Suppressor macrophage (primary cell): Measurements from ENCODE around the gene B4GALNT3.

Source experiments
- DNase-seq, 4 experiments: peaks; one replicate each; pipeline ENCODE4 v3.0.0-alpha.2; 2020 to 2022

B4GALNT3 gene

GRCh38 chr12:593396-594270 is 133.9 kb downstream of the B4GALNT3 start:
- peak in 3 of 4 experiments; percentile 24 to 42 (median 25) for DNase-seq

GRCh38 chr12:597926-598568 is 138.3 kb downstream of the B4GALNT3 start:
- no peak for DNase-seq

GRCh38 chr12:599756-600155 is 140.0 kb downstream of the B4GALNT3 start:
- no peak for DNase-seq

DNA sequence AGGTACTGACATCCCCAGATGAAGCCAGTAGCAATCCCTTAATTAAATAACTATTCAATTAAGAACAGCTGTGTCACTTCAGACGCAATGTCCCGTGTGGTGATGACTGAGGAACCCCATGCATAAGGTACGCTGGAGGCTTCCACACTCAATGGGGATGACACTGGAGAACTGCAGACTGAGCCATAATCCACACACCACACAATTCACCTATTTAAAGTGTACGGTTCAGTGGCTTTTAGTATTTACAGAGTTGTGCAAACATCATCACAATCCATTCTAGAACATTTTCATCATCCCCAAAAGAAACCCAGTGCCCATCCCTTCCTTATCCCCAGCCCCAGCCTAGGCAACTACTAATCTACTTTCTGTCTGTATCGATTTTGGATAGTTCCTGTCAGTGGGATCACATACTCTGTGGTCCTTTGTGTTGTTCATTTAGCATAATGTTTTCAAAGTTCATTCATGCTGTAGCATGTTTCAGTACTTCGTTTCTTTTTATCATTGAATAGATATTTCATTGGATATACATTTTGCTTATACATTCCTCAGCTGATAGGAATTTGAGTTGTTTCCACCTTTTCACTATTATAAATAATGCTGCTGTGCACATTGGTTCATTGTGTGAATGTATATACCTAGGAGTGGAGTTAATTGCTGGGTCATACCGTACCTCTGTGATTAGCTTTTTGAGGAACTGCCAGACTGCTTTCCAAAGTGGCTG is 142.4 kb downstream of the B4GALNT3 start:
- DNase-seq, result no peak

DNA sequence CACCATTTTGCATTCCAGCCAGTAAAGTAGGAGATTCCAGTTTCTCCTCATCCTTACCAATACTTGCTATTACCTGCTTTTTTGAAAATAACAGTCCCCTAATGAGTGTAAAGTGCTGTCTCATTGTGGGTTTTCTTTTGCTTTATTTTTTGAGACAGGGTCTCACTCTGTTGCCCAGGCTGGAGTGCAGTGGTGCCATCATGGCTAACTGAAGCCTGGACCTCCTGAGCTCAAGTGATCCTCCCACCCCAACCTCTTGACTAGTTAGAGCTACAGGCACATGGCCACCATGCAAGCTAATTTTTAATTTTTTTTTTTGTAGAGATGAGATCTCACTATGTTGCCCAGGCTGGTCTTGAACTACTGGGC is 142.9 kb downstream of the B4GALNT3 start:
- DNase-seq, result no peak

DNA sequence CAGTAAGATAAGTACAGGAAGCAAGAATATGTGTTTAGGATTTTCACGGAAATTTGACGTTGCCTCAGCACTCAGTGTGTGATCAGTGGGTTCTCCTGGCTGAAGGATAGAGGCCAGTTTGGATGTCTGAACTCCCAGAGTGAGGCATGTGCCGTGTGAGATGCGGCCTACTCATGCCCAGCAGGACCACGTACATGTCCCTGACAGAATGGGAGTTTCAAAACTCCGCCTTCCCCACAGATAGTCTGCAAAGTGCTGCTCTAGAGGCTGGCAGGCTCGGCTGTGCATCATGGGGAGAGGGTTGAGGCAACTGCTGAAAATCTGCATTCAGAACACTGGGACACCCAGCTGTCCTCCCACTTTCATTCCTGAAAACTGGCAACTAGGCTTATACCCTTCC is 145.2 kb downstream of the B4GALNT3 start:
- DNase-seq, result no peak

- DNase-seq, result peak in 1 of 4 experiments; percentile 15
These were observed 147.8 kb downstream of the B4GALNT3 start for GRCh38 chr12:607541-608001.

- DNase-seq, result no peak
These were observed 148.7 kb downstream of the B4GALNT3 start for GRCh38 chr12:608413-608812.

GRCh38 chr12:608921-609320 is 149.2 kb downstream of the B4GALNT3 start:
- DNase-seq, result no peak

DNA sequence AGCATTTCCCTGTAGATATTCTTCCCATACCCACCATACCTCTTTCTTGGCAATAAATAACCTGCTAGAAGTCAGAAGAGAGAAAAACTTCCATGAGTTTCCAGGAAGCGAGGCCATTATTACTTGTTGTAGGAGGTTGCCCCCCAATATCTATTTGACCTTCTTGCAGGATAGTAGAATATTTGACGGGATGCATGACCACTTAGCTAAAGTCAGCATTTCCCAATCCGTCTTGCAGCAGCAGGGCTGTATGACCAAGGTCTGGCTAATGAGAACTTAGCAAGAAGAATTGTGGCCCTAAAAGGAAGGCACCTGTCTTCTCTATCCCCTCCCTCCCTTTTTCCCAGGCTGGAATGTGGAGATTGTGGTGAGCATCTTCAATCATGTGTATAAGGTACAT is 152.0 kb downstream of the B4GALNT3 start:
- peak in 3 of 4 experiments; percentile 27 to 80 (median 75) for DNase-seq

DNA sequence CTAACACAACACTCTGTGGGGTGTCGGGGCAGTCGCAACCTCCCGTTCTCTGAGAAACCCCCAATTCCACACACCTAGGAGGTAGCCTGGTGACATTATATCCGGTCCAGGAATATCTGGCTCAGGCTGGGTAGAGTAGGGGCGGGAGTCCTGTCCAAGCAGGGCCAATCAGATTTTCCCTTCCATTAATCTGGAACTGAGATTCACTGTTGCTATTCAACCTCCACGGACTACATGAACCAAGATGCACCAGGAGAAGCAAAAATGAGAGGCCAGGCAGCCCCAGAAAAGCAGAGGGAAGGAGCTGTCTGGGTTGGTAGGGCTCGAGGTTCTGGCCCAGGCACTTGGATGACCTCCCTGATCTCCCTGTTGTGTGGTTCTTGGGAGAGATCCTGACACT is 152.6 kb downstream of the B4GALNT3 start:
- DNase-seq, result no peak

- no peak for DNase-seq
These were observed 153.1 kb downstream of the B4GALNT3 start for GRCh38 chr12:612886-613285.
